Measurements from ENCODE around the gene ADARB2. TPM values are rescaled to one million over a fixed set of nuclear protein-coding genes. Genes with fewer than 3 reads are reported as not detected.
A peak's percentile ranks its signal among the peaks of the same experiment; 100 is the strongest.

Gene ADARB2
- polyA plus RNA-seq, 3 donors = not detected

- H3K36me3 Mint-ChIP-seq = no peaks in the 10 kb centered on the region
- H3K4me1 Mint-ChIP-seq = no peaks in the 10 kb centered on the region
- no peaks in the 10 kb centered on the region for H3K79me2 ChIP-seq (ENCODE audit: insufficient read depth, low read length)
- peaks cover 0 to 11% of the 10 kb centered on the region in 2 donors for H3K9me3 ChIP-seq (replicated peaks in 1 of 2; ENCODE audit: control insufficient read depth in 1 of 2, insufficient read depth in 1 of 2, low read length in 2 of 2)
- no peak overlapping the region for H3K27ac ChIP-seq (ENCODE audit: low read depth in 1 of 2, low read length in 2 of 2)
- H3K4me2 ChIP-seq (replicated peaks; ENCODE audit: extremely low read depth, low read length, poor library complexity, severe bottlenecking) = no peak overlapping the region
- no peak for DNase-seq
- under 1% methylated on average over 17 of the region's 17 CpGs for WGBS (ENCODE audit: insufficient coverage)
- H3K27me3 ChIP-seq (ENCODE audit: control insufficient read depth in 2 of 2, insufficient read depth in 2 of 2, low read length in 2 of 2) = peaks cover 46 to 69% of the 10 kb centered on the region in 2 donors
- H3K27ac Mint-ChIP-seq = no peak overlapping the region
- no peak overlapping the region for H3K4me3 ChIP-seq (replicated peaks in 1 of 3; ENCODE audit: low read depth in 2 of 3, low read length in 3 of 3)
- H3K9ac ChIP-seq (ENCODE audit: insufficient read depth, low read length, poor library complexity, severe bottlenecking) = no peak overlapping the region
- peaks cover 0 to 12% (median 0%) of the 10 kb centered on the region in 7 donors for H3K9me3 Mint-ChIP-seq
- TF ChIP-seq CTCF (IDR thresholded peaks at IDR 0.05) = no peak
- H3K4me3 Mint-ChIP-seq = peak overlapping the region in 1 of 2 donors; percentile 15
- intact Hi-C loops (cut with micrococcal nuclease) = no loop called here
- H3K4me1 ChIP-seq (ENCODE audit: control insufficient read depth in 1 of 2, insufficient read depth in 2 of 2, low read length in 2 of 2) = no peaks in the 10 kb centered on the region
- H2AFZ ChIP-seq (ENCODE audit: insufficient read depth, low read depth, low read length, poor library complexity, severe bottlenecking) = no peak overlapping the region
- H3K27me3 Mint-ChIP-seq (ENCODE audit: low read depth in 3 of 3) = peaks cover 46 to 82% (median 58%) of the 10 kb centered on the region in 3 donors
- H4K20me1 ChIP-seq (ENCODE audit: insufficient read depth, low read length) = no peaks in the 10 kb centered on the region
- no peaks in the 10 kb centered on the region for H3K36me3 ChIP-seq (replicated peaks in 1 of 2; ENCODE audit: control insufficient read depth in 1 of 2, insufficient read depth in 2 of 2, low read length in 2 of 2)
Observed at GRCh38 chr10:1736972-1737221, 428 bp downstream of the ADARB2 start.

- H3K27ac ChIP-seq (ENCODE audit: low read depth in 1 of 2, low read length in 2 of 2) = no peak overlapping the region
- peak overlapping the region in 1 of 2 donors; percentile 71 for H3K4me3 Mint-ChIP-seq
- H3K27me3 ChIP-seq (ENCODE audit: control insufficient read depth in 2 of 2, insufficient read depth in 2 of 2, low read length in 2 of 2) = peaks cover 46 to 69% of the 10 kb centered on the region in 2 donors
- DNase-seq = no peak
- no peaks in the 10 kb centered on the region for H3K4me1 ChIP-seq (ENCODE audit: control insufficient read depth in 1 of 2, insufficient read depth in 2 of 2, low read length in 2 of 2)
- intact Hi-C loops (cut with micrococcal nuclease) = no loop called here
- no peaks in the 10 kb centered on the region for H4K20me1 ChIP-seq (ENCODE audit: insufficient read depth, low read length)
- H3K27ac Mint-ChIP-seq = no peak overlapping the region
- no peak overlapping the region for H2AFZ ChIP-seq (ENCODE audit: insufficient read depth, low read depth, low read length, poor library complexity, severe bottlenecking)
- no peak overlapping the region for H3K4me3 ChIP-seq (replicated peaks in 1 of 3; ENCODE audit: low read depth in 2 of 3, low read length in 3 of 3)
- H3K9ac ChIP-seq (ENCODE audit: insufficient read depth, low read length, poor library complexity, severe bottlenecking) = no peak overlapping the region
- peaks cover 0 to 11% of the 10 kb centered on the region in 2 donors for H3K9me3 ChIP-seq (replicated peaks in 1 of 2; ENCODE audit: control insufficient read depth in 1 of 2, insufficient read depth in 1 of 2, low read length in 2 of 2)
- H3K36me3 Mint-ChIP-seq = no peaks in the 10 kb centered on the region
- no peak for TF ChIP-seq CTCF (IDR thresholded peaks at IDR 0.05)
- peaks cover 46 to 81% (median 61%) of the 10 kb centered on the region in 3 donors for H3K27me3 Mint-ChIP-seq (ENCODE audit: low read depth in 3 of 3)
- no peaks in the 10 kb centered on the region for H3K4me1 Mint-ChIP-seq
- peaks cover 0 to 12% (median 0%) of the 10 kb centered on the region in 7 donors for H3K9me3 Mint-ChIP-seq
- no peaks in the 10 kb centered on the region for H3K36me3 ChIP-seq (replicated peaks in 1 of 2; ENCODE audit: control insufficient read depth in 1 of 2, insufficient read depth in 2 of 2, low read length in 2 of 2)
- 2% methylated on average over 42 of the region's 43 CpGs for WGBS (ENCODE audit: insufficient coverage)
- no peak overlapping the region for H3K4me2 ChIP-seq (replicated peaks; ENCODE audit: extremely low read depth, low read length, poor library complexity, severe bottlenecking)
- H3K79me2 ChIP-seq (ENCODE audit: insufficient read depth, low read length) = no peaks in the 10 kb centered on the region
Observed at GRCh38 chr10:1736144-1736971, 967 bp downstream of the ADARB2 start.
